IPS-15b (cell line): ENCODE results near the gene ZNF771.
A peak's percentile ranks its signal among the peaks of the same experiment; 100 is the strongest.

Experiments
- H3K27me3 ChIP-seq: one replicate; pipeline ENCODE4 v1.6.1; 2013; ENCODE audit warnings: low read length; ENCODE audit not compliant: control insufficient read depth, insufficient read depth
- H3K36me3 ChIP-seq: one replicate; pipeline ENCODE4 v1.6.1; 2013; ENCODE audit warnings: low read length; ENCODE audit not compliant: control insufficient read depth, insufficient read depth
- H3K4me1 ChIP-seq: one replicate; pipeline ENCODE4 v1.6.1; 2013; ENCODE audit warnings: mild to moderate bottlenecking, low read length; ENCODE audit not compliant: control insufficient read depth, insufficient read depth
- H3K4me3 ChIP-seq: one replicate; pipeline ENCODE4 v1.5.1; 2013; ENCODE audit warnings: low read depth, low read length
- H3K9ac ChIP-seq: one replicate; pipeline ENCODE4 v1.6.1; 2013; ENCODE audit warnings: low read depth, mild to moderate bottlenecking, low read length
- H3K9me3 ChIP-seq: one replicate; pipeline ENCODE4 v1.6.1; 2013; ENCODE audit warnings: mild to moderate bottlenecking, low read length; ENCODE audit not compliant: control insufficient read depth, insufficient read depth

ZNF771 gene

DNA sequence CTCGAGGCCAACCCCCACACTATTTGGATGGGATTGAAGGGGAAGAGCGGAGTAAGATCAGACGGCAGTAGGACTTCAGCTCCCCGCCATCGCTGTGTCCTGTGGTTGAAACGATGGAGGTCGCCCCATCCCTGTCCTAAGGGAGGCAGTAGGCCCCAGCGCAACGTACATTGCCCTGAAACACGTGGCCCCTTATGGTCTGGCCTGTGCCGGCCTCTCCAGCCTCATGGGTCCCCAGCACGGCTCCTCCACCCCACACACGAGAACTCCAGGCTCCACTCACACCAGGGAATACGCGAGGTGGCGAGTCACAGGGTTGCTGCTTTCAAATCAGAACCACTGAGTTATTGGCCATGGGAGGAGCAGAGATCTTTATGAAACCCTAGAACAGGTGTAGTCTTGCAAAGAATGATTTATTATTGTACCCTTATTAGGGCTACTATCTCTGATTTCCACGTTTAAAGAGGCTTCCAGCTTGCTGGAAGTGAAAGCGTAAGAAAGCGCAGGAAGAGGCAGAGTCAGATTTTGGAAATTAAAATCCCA lies 23.1 kb downstream of the ZNF771 start:
- Histone ChIP-seq H3K4me3 (peak overlapping the region; percentile 44), H3K9me3 (no peaks in the 10 kb centered on the region), H3K4me1 (no peaks in the 10 kb centered on the region), H3K9ac (no peak overlapping the region), H3K27me3 (no peaks in the 10 kb centered on the region), H3K36me3 (peaks cover 15% of the 10 kb centered on the region)

DNA sequence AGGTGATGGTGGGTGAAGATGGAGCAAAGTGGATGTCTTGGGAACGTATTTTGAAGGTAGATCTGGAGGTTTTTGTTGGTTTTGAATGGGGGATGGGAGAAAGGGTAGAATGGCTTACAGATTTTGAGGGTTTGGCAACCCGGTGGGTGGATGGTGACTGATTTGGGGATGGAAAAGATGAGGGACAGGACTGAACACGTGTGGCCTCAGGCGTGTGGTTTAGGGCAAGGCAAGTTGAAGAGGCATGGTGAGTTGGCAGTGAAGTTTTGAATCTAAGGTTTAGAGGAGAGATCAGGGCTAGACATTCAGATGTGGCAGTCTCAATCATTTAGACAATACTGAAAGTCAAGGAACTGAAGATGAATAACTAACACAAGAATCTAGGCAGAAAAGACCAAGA lies 27.4 kb downstream of the ZNF771 start:
- no peaks in the 10 kb centered on the region for H3K9me3 ChIP-seq
- H3K4me3 ChIP-seq = no peak overlapping the region
- H3K27me3 ChIP-seq = no peaks in the 10 kb centered on the region
- no peaks in the 10 kb centered on the region for H3K4me1 ChIP-seq
- no peak overlapping the region for H3K9ac ChIP-seq
- H3K36me3 ChIP-seq = no peaks in the 10 kb centered on the region

DNA sequence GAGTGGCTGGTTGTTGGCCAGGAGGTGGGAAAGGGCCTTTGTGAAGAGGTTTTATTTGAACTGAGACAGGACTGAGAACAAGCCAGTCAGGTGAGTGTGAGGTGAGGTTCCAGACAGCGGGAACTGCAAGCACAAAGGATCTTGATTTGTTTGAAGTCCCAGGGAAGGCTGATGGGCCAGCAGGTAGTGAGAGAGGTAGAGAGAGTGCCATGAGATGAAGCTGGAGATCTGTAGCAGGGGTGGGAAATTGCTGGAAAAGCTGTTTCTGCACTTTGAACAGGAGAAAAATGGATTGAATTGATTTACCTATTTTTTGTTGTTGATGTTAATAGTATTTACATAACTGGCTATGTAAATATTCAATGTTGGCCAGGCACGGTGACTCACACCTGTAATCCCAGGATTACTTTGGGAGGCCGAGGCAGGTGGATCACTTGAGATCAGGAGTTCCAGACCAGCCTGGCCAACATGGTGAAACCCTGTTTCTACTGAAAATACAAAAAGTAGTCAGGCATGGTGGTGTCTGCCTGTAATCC lies 30.2 kb downstream of the ZNF771 start:
- H3K9ac ChIP-seq = no peak overlapping the region
- H3K4me3 ChIP-seq = no peak overlapping the region
- H3K36me3 ChIP-seq = no peaks in the 10 kb centered on the region
- no peaks in the 10 kb centered on the region for H3K4me1 ChIP-seq
- no peaks in the 10 kb centered on the region for H3K9me3 ChIP-seq
- H3K27me3 ChIP-seq = no peaks in the 10 kb centered on the region

DNA sequence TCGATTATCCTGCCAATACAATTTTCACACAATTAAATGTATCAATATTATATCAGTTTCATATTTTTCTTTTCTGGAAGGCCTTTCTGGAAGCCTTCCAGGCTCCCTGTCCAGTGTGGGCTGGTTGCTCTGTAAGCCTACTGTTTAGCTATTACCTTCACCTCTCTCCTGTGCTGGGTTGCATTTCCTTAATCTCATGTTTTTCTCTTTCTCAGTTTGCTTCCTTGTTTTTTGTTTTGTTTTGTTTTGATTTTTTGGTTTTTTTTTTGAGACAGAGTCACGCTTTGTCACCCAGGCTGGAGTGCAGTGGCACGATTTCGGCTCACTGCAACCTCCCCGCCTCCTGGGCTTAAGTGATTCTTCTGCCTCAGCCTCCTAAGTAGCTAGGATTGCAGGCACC lies 31.4 kb downstream of the ZNF771 start:
- H3K4me1 ChIP-seq = no peaks in the 10 kb centered on the region
- H3K27me3 ChIP-seq = no peaks in the 10 kb centered on the region
- H3K4me3 ChIP-seq = no peak overlapping the region

GRCh38 chr16:30439720-30440348 lies 32.4 kb downstream of the ZNF771 start:
- H3K36me3 ChIP-seq = peaks cover under 1% of the 10 kb centered on the region
- H3K9me3 ChIP-seq = no peaks in the 10 kb centered on the region
- H3K27me3 ChIP-seq = no peaks in the 10 kb centered on the region
- H3K4me3 ChIP-seq = no peak overlapping the region
- H3K9ac ChIP-seq = no peak overlapping the region
- H3K4me1 ChIP-seq = no peaks in the 10 kb centered on the region

More for the DNA sequence above, 31.4 kb downstream of the ZNF771 start:
- no peaks in the 10 kb centered on the region for H3K9me3 ChIP-seq
- H3K9ac ChIP-seq = no peak overlapping the region
- no peaks in the 10 kb centered on the region for H3K36me3 ChIP-seq

- no peak overlapping the region for H3K4me3 ChIP-seq
- peaks cover 3% of the 10 kb centered on the region for H3K4me1 ChIP-seq
- peaks cover 2% of the 10 kb centered on the region for H3K36me3 ChIP-seq
- H3K27me3 ChIP-seq = peaks cover 4% of the 10 kb centered on the region
- no peak overlapping the region for H3K9ac ChIP-seq
- H3K9me3 ChIP-seq = no peaks in the 10 kb centered on the region
Observed at GRCh38 chr16:30443631-30444030, 36.2 kb downstream of the ZNF771 start.

DNA sequence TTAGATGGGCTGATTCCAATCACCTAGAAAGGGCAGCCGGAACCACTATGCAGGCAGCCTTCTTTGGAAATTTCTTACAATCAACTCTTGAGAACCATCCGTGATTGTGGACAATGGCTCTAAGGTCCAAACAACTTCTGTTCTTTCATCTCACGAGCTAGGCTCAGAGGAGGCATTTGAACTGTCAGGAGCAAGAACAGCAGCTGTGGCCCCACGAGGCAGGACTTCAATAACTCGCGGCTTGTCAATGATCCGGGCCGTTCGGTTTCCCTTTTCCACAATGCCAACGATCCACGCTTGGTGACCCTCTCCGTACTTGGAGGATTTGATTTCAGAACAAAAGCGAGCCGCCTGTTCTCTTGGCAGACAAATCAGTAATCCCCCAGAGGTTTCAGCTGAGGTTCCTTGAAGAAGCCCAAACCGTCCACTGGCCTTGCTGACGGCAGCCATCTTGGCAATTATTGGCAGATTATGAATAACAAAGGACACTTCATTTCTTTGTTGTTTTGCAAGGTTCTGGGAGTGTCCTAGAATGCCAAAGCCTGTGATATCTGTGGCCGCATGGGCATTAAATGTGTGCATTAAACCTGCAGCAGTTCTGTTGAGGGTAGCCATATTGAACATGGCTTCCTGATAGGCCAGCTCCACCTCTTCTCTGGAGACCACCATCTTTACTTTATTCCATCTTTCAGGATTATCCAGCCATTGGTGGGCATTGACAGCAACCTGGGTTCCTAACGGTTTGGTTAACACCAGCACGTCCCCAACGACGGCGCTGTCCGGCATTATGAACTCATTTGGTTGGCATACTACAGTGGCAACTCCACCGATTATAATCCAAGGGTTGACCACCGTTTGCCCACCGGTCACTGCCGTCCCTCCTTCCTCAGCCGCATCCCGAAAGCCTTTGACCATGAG lies 37.1 kb downstream of the ZNF771 start:
- H3K36me3 ChIP-seq = peaks cover 2% of the 10 kb centered on the region
- peak overlapping the region; percentile 93 for H3K4me3 ChIP-seq
- H3K9ac ChIP-seq = peak overlapping the region; percentile 37
- H3K27me3 ChIP-seq = peaks cover 4% of the 10 kb centered on the region
- H3K4me1 ChIP-seq = peaks cover 3% of the 10 kb centered on the region
- no peaks in the 10 kb centered on the region for H3K9me3 ChIP-seq

GRCh38 chr16:30445149-30445407 lies 37.7 kb downstream of the ZNF771 start:
- H3K4me1 ChIP-seq = peaks cover 3% of the 10 kb centered on the region

DNA sequence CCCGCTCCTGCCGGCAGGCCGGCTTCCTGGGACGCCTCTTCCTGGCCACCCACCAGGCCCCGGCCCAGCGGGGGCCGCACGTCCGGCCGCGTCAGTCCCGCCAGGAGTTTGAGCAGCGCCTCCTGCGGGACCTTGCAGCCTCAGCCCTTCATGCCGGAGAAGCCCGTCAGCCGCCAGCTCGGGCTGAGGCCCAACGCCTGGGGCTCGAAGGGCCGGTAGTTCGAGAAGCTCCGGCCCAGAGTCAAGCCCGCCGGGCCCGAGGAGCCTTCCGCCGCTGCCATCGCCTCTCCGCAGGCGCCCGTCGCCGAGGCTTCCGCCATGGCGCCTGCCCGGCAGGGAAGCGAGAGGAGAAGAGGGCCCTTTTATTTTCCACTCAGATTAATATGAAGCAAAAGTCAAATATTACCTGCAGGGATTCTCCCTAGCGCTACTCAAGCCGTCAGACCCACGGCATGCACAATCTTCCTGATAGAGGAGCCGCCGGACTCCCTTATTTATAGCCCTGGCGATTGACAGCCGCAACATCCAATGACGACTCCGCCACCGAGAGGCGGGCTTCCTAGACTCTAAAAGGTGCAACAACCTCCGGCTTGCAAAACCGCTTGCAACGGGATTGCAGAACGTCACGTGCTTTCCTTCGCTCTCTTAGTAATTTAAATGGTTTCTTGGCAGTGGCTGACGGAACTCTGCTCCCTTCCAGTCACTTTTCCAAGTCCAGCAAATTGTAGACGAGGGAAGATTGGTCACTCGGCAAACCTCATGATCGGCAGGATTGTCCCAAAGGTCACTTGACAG lies 38.2 kb downstream of the ZNF771 start, which contains the start of gene SEPHS2:
SEPHS2 (minus strand) TSS at position 467 of the 795 bp plus-strand sequence; CDS start at position 320, 147 bp downstream.
- peaks cover 4% of the 10 kb centered on the region for H3K27me3 ChIP-seq
- H3K36me3 ChIP-seq = peaks cover 2% of the 10 kb centered on the region
- H3K4me1 ChIP-seq = peaks cover 3% of the 10 kb centered on the region
- peak within 1 kb of the TSS; percentile 85 for H3K9ac ChIP-seq
- H3K9me3 ChIP-seq = no peaks in the 10 kb centered on the region
- H3K4me3 ChIP-seq = peak within 1 kb of the TSS; percentile 93

More at GRCh38 chr16:30445149-30445407, 37.7 kb downstream of the ZNF771 start:
- H3K36me3 ChIP-seq = peaks cover 2% of the 10 kb centered on the region
- H3K4me3 ChIP-seq = peak overlapping the region; percentile 93
- H3K9me3 ChIP-seq = no peaks in the 10 kb centered on the region
- peak overlapping the region; percentile 37 for H3K9ac ChIP-seq
- peaks cover 4% of the 10 kb centered on the region for H3K27me3 ChIP-seq

GRCh38 chr16:30446203-30446595 lies 38.8 kb downstream of the ZNF771 start:
- peak overlapping the region; percentile 93 for H3K4me3 ChIP-seq
- peaks cover 4% of the 10 kb centered on the region for H3K27me3 ChIP-seq
- H3K36me3 ChIP-seq = peaks cover 2% of the 10 kb centered on the region
- H3K9me3 ChIP-seq = no peaks in the 10 kb centered on the region
- peak overlapping the region; percentile 38 for H3K9ac ChIP-seq
- peaks cover 3% of the 10 kb centered on the region for H3K4me1 ChIP-seq

GRCh38 chr16:30447512-30448226 lies 40.3 kb downstream of the ZNF771 start:
- H3K4me1 ChIP-seq = peaks cover 3% of the 10 kb centered on the region

More at GRCh38 chr16:30447512-30448226, 40.3 kb downstream of the ZNF771 start:
- peaks cover 2% of the 10 kb centered on the region for H3K36me3 ChIP-seq
- H3K9ac ChIP-seq = no peak overlapping the region
- H3K9me3 ChIP-seq = no peaks in the 10 kb centered on the region
- no peak overlapping the region for H3K4me3 ChIP-seq
- peaks cover 4% of the 10 kb centered on the region for H3K27me3 ChIP-seq
